Body of pancreas (tissue), 4 donors: Measurements from ENCODE around the gene ANKMY1. TPM values are rescaled to one million over a fixed set of nuclear protein-coding genes. Genes with fewer than 3 reads are reported as not detected.
A peak's percentile ranks its signal among the peaks of the same experiment; 100 is the strongest.

ENCODE experiments used
- ATAC-seq: fragments of 150-250 bp; one replicate; pipeline ENCODE4 v1.9.1; 2016
- DNase-seq, 4 donors: peaks; one replicate each; pipeline ENCODE4 v3.0.0-alpha.2; 2019
- H3K27ac ChIP-seq, 4 donors: fragments of 200-600 bp; sonication (generic); 1 replicate in 3 of 4; 2 replicates in 1 of 4; pipeline versions ENCODE4 v1.5.1 to v1.6.1; 2016 to 2019; ENCODE audit warnings: mild to moderate bottlenecking in 1 of 4, mixed read lengths in 1 of 4, moderate library complexity in 1 of 4
- H3K27me3 ChIP-seq, 2 donors: fragments of 200-600 bp; sonication (generic); one replicate each; pipeline ENCODE4 v1.6.0; 2016; ENCODE audit warnings: mild to moderate bottlenecking in 1 of 2
- H3K36me3 ChIP-seq, 2 donors: fragments of 200-600 bp; sonication (generic); replicated peaks in 1 of 2; 2 replicates each; pipeline ENCODE4 v1.5.1; 2016; ENCODE audit warnings: low read depth in 2 of 2; ENCODE audit not compliant: insufficient read depth in 1 of 2
- H3K4me1 ChIP-seq: fragments of 200-600 bp; sonication (generic); one replicate; pipeline ENCODE4 v1.6.0; 2016
- H3K4me3 ChIP-seq, 2 donors: fragments of 200-600 bp; sonication (generic); 1 replicate in 1 of 2; 2 replicates in 1 of 2; pipeline ENCODE4 v1.5.1; 2016 to 2019
- H3K9me3 ChIP-seq, 3 donors: fragments of 200-600 bp; sonication (generic); 1 replicate in 2 of 3; 2 replicates in 1 of 3; pipeline ENCODE4 v1.5.1; 2016
- POLR2A ChIP-seq, 3 donors: fragments of 450-650 bp; IDR thresholded peaks; one replicate each; pipeline ENCODE4 v1.6.1; 2016; ENCODE audit warnings: antibody characterized with exemption in 3 of 3, mild to moderate bottlenecking in 2 of 3
- WGBS, 2 donors: methylation state at CpG; one replicate each; pipeline ENCODE4 v1.1.5; 2017; 5-methylcytosine and 5-hydroxymethylcytosine counted together
- intact Hi-C: fragments of 100-400 bp; cut with DNase I; formaldehyde crosslinking; loops from one replicate; pipeline ENCODE4 v1.15.1; 2023
- total RNA-seq, 2 donors: library from RNA; depleted of rRNA; stranded (reverse); fragments of >200 nt; gene quantifications; one replicate each; pipeline ENCODE4 v1.1.0, GENCODE V29; 2016
- TF ChIP-seq, protein P1 (sequence below), 7 experiments: fragments of 450-650 bp in 4 of 7; fragments of 200-600 bp in 3 of 7; sonication (generic) in 3 of 7; IDR thresholded peaks; one replicate each; pipeline ENCODE4 v1.5.1; 2016 to 2019; ENCODE audit warnings: antibody characterized with exemption in 7 of 7

ANKMY1 gene
- total RNA-seq = 10 to 100 TPM; 17.9 to 26.0 TPM

- peak; percentile 62 to 71 (median 69) for DNase-seq
- TF ChIP-seq, protein P1, sequence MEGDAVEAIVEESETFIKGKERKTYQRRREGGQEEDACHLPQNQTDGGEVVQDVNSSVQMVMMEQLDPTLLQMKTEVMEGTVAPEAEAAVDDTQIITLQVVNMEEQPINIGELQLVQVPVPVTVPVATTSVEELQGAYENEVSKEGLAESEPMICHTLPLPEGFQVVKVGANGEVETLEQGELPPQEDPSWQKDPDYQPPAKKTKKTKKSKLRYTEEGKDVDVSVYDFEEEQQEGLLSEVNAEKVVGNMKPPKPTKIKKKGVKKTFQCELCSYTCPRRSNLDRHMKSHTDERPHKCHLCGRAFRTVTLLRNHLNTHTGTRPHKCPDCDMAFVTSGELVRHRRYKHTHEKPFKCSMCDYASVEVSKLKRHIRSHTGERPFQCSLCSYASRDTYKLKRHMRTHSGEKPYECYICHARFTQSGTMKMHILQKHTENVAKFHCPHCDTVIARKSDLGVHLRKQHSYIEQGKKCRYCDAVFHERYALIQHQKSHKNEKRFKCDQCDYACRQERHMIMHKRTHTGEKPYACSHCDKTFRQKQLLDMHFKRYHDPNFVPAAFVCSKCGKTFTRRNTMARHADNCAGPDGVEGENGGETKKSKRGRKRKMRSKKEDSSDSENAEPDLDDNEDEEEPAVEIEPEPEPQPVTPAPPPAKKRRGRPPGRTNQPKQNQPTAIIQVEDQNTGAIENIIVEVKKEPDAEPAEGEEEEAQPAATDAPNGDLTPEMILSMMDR (IDR thresholded peaks at IDR 0.05) = no peak
- no peak for TF ChIP-seq POLR2A (IDR thresholded peaks at IDR 0.05)
- intact Hi-C loops = no loop called here
- H3K27me3 ChIP-seq = no peaks in the 10 kb centered on the region
- 5 to 40% methylated on average over 2 to 24 of the region's 47 CpGs for WGBS, 2 donors
- no peak for ATAC-seq
- no peaks in the 10 kb centered on the region for H3K36me3 ChIP-seq
- H3K4me3 ChIP-seq = no peak within 1 kb of the TSS
- H3K9me3 ChIP-seq = no peaks in the 10 kb centered on the region
- no peak within 1 kb of the TSS for H3K27ac ChIP-seq
- H3K4me1 ChIP-seq = peaks cover 43% of the 10 kb centered on the region
These were observed at the start of gene ANKMY1 for GRCh38 chr2:240557808-240558207. Gene ANKMY1 (minus strand): TSS chr2:240557988. CDS start chr2:240557335, 653 bp downstream.

GRCh38 chr2:240605867-240606743, 48.3 kb upstream of the ANKMY1 start:
- WGBS, 2 donors = 88 to 92% methylated on average over 3 to 12 of the region's 12 CpGs
- Histone ChIP-seq H3K36me3 (no peaks in the 10 kb centered on the region), H3K4me3 (no peak overlapping the region), H3K27me3 (no peaks in the 10 kb centered on the region), H3K4me1 (peaks cover 9% of the 10 kb centered on the region), H3K27ac (no peak overlapping the region), H3K9me3 (no peaks in the 10 kb centered on the region)
- ATAC-seq = no peak
- DNase-seq = peak in 2 of 4 donors; percentile 0 to 4
- intact Hi-C loops = no loop called here
- no peak for TF ChIP-seq POLR2A (IDR thresholded peaks at IDR 0.05)
- TF ChIP-seq, protein P1 (IDR thresholded peaks at IDR 0.05) = no peak

- peak in 1 of 4 donors; percentile 10 for DNase-seq
- H3K27ac ChIP-seq = peak overlapping the region in 1 of 4 donors; percentile 47
- 77 to 89% methylated on average over 14 to 19 of the region's 19 CpGs for WGBS, 2 donors
- TF ChIP-seq, protein P1 (IDR thresholded peaks at IDR 0.05) = no peak
- TF ChIP-seq POLR2A (IDR thresholded peaks at IDR 0.05) = no peak
- no peaks in the 10 kb centered on the region for H3K36me3 ChIP-seq
- no peaks in the 10 kb centered on the region for H3K9me3 ChIP-seq
- intact Hi-C loops = no loop called here
- H3K4me1 ChIP-seq = peaks cover 9% of the 10 kb centered on the region
- no peak for ATAC-seq
- no peak overlapping the region for H3K4me3 ChIP-seq
- H3K27me3 ChIP-seq = no peaks in the 10 kb centered on the region
These were observed 47.3 kb upstream of the ANKMY1 start for GRCh38 chr2:240604939-240605716.

DNA sequence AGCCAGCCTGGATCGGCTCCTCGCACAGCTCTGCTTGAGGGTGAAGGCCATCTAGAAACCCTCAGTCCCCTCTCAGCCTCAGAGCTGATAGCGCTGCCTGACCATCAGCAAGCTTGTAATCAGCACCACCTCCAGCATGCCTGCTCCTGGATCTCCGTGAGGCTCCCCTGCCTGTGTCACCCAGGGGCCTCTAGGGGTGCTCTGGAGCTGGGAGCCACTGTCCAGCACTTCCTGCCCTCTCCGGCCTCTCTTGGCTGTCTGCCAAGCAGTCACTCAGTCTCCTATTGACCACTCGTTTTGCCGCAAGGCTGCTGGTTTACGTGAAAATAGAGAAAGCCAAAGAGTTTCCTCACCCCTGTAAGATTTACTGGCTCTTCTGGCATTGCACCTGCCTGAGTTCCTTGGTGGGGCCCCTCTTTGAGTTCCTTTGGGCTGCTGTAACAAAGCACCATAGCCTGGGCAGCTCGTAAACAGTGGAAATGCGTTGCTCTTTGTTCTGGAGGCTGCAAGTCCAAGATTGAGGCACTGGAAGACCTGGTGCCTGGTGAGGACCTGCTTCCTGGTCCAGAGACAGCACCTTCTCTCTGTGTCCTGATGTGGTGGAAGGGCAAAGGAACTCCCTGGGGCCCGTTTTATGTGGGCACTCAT, 46.6 kb upstream of the ANKMY1 start:
- Histone ChIP-seq H3K4me3 (no peak overlapping the region), H3K27me3 (no peaks in the 10 kb centered on the region), H3K4me1 (peaks cover 9% of the 10 kb centered on the region), H3K36me3 (no peaks in the 10 kb centered on the region), H3K27ac (peak overlapping the region in 1 of 4 donors; percentile 47), H3K9me3 (no peaks in the 10 kb centered on the region)
- no peak for TF ChIP-seq POLR2A (IDR thresholded peaks at IDR 0.05)
- TF ChIP-seq, protein P1 (IDR thresholded peaks at IDR 0.05) = peak; percentile 19 to 71 (median 62)
- intact Hi-C loops = no loop called here
- ATAC-seq (peak; percentile 85), DNase-seq (peak; percentile 73 to 85 (median 79))
- 29 to 36% methylated on average over 7 to 11 of the region's 11 CpGs for WGBS, 2 donors
